Skeletal muscle satellite cell (primary cell): ENCODE measurements around the gene MRPL55.
A peak's percentile ranks its signal among the peaks of the same experiment; 100 is the strongest.

Experiments used
- H3K27me3 ChIP-seq: 2 replicates; pipeline ENCODE4 v1.7.0; 2013; ENCODE audit warnings: low read length; ENCODE audit not compliant: control insufficient read depth, insufficient read depth
- H3K36me3 ChIP-seq: 2 replicates; pipeline ENCODE4 v1.7.0; 2013; ENCODE audit warnings: mild to moderate bottlenecking, control low read depth, low read length; ENCODE audit not compliant: insufficient read depth
- H3K4me1 ChIP-seq: 2 replicates; pipeline ENCODE4 v1.7.0; 2013; ENCODE audit warnings: low read length; ENCODE audit not compliant: control insufficient read depth, insufficient read depth
- H3K4me2 ChIP-seq: 2 replicates; pipeline ENCODE4 v1.7.0; 2013; ENCODE audit warnings: mild to moderate bottlenecking, low read length
- H3K4me3 ChIP-seq: 2 replicates; pipeline ENCODE4 v1.7.0; 2013; ENCODE audit warnings: low read length
- H3K9ac ChIP-seq: 2 replicates; pipeline ENCODE4 v1.7.0; 2013; ENCODE audit warnings: mild to moderate bottlenecking, low read depth, low read length, moderate library complexity
- H3K9me3 ChIP-seq: replicated peaks from 2 replicates; pipeline ENCODE4 v1.7.0; 2013; ENCODE audit warnings: mild to moderate bottlenecking, control low read depth, low read length

Gene MRPL55

GRCh38 chr1:228145463-228146416 lies 36.6 kb upstream of the MRPL55 start:
- H3K4me3 ChIP-seq: no peak overlapping the region
- no peaks in the 10 kb centered on the region for H3K9me3 ChIP-seq
- H3K36me3 ChIP-seq: peaks cover 59% of the 10 kb centered on the region
- H3K4me1 ChIP-seq: peaks cover 57% of the 10 kb centered on the region
- H3K4me2 ChIP-seq: no peak overlapping the region
- no peak overlapping the region for H3K9ac ChIP-seq
- H3K27me3 ChIP-seq: no peaks in the 10 kb centered on the region

GRCh38 chr1:228144993-228145343 lies 35.9 kb upstream of the MRPL55 start:
- peaks cover 61% of the 10 kb centered on the region for H3K36me3 ChIP-seq
- no peak overlapping the region for H3K9ac ChIP-seq
- peaks cover 49% of the 10 kb centered on the region for H3K4me1 ChIP-seq
- H3K4me3 ChIP-seq: no peak overlapping the region
- no peak overlapping the region for H3K4me2 ChIP-seq
- H3K9me3 ChIP-seq: no peaks in the 10 kb centered on the region
- H3K27me3 ChIP-seq: no peaks in the 10 kb centered on the region

- Histone ChIP-seq H3K9ac (no peak overlapping the region), H3K27me3 (no peaks in the 10 kb centered on the region), H3K4me1 (peaks cover 43% of the 10 kb centered on the region), H3K4me2 (peak overlapping the region; percentile 97), H3K36me3 (peaks cover 59% of the 10 kb centered on the region), H3K9me3 (no peaks in the 10 kb centered on the region), H3K4me3 (no peak overlapping the region)
Observed at GRCh38 chr1:228144193-228144992, 35.3 kb upstream of the MRPL55 start.

GRCh38 chr1:228143480-228144192 lies 34.5 kb upstream of the MRPL55 start:
- Histone ChIP-seq H3K9ac (peak overlapping the region; percentile 100), H3K4me3 (peak overlapping the region; percentile 94), H3K9me3 (no peaks in the 10 kb centered on the region), H3K27me3 (no peaks in the 10 kb centered on the region), H3K4me1 (peaks cover 36% of the 10 kb centered on the region), H3K36me3 (peaks cover 53% of the 10 kb centered on the region), H3K4me2 (peak overlapping the region; percentile 97)

- H3K4me3 ChIP-seq: peak overlapping the region; percentile 94
- H3K9ac ChIP-seq: peak overlapping the region; percentile 100
- H3K36me3 ChIP-seq: peaks cover 44% of the 10 kb centered on the region
Observed at GRCh38 chr1:228142701-228143136, 33.6 kb upstream of the MRPL55 start.

GRCh38 chr1:228142155-228142691 lies 33.1 kb upstream of the MRPL55 start:
- Histone ChIP-seq H3K9ac (peak overlapping the region; percentile 100), H3K4me3 (peak overlapping the region; percentile 94)

More at GRCh38 chr1:228142701-228143136, 33.6 kb upstream of the MRPL55 start:
- peak overlapping the region; percentile 97 for H3K4me2 ChIP-seq
- H3K4me1 ChIP-seq: peaks cover 30% of the 10 kb centered on the region
- H3K9me3 ChIP-seq: no peaks in the 10 kb centered on the region
- H3K27me3 ChIP-seq: no peaks in the 10 kb centered on the region

GRCh38 chr1:228141226-228142044 lies 32.3 kb upstream of the MRPL55 start:
- peaks cover 32% of the 10 kb centered on the region for H3K36me3 ChIP-seq
- peaks cover 10% of the 10 kb centered on the region for H3K27me3 ChIP-seq
- peak overlapping the region; percentile 97 for H3K4me2 ChIP-seq
- peaks cover 30% of the 10 kb centered on the region for H3K4me1 ChIP-seq
- peak overlapping the region; percentile 94 for H3K4me3 ChIP-seq
- peak overlapping the region; percentile 100 for H3K9ac ChIP-seq
- H3K9me3 ChIP-seq: no peaks in the 10 kb centered on the region

More at GRCh38 chr1:228142155-228142691, 33.1 kb upstream of the MRPL55 start:
- Histone ChIP-seq H3K4me1 (peaks cover 30% of the 10 kb centered on the region), H3K27me3 (peaks cover 2% of the 10 kb centered on the region), H3K4me2 (peak overlapping the region; percentile 97), H3K9me3 (no peaks in the 10 kb centered on the region), H3K36me3 (peaks cover 39% of the 10 kb centered on the region)

GRCh38 chr1:228140724-228141225 lies 31.7 kb upstream of the MRPL55 start:
- peak overlapping the region; percentile 100 for H3K9ac ChIP-seq
- H3K36me3 ChIP-seq: peaks cover 26% of the 10 kb centered on the region
- H3K27me3 ChIP-seq: peaks cover 17% of the 10 kb centered on the region
- H3K4me2 ChIP-seq: peak overlapping the region; percentile 97
- H3K9me3 ChIP-seq: no peaks in the 10 kb centered on the region
- peaks cover 30% of the 10 kb centered on the region for H3K4me1 ChIP-seq
- H3K4me3 ChIP-seq: peak overlapping the region; percentile 94

GRCh38 chr1:228139931-228140723 lies 31.0 kb upstream of the MRPL55 start, which contains the start of gene GUK1:
Gene GUK1 (plus strand): TSS chr1:228140279. CDS start chr1:228140303, 24 bp downstream.
- Histone ChIP-seq H3K4me3 (peak within 1 kb of the TSS; percentile 94), H3K36me3 (peaks cover 20% of the 10 kb centered on the region), H3K4me1 (peaks cover 30% of the 10 kb centered on the region), H3K9me3 (no peaks in the 10 kb centered on the region), H3K4me2 (peak within 1 kb of the TSS; percentile 97), H3K9ac (peak within 1 kb of the TSS; percentile 100), H3K27me3 (peaks cover 23% of the 10 kb centered on the region)
